HG03135 (cell line): ENCODE results near the gene NTN4.
"Not testable (repeated sequence)": the region's sequence is repeated elsewhere in the genome, so short reads cannot be mapped to it uniquely, and the experiment has no call there.

Experiments
- ATAC-seq: cut with Tn5 transposase; IDR thresholded peaks from one replicate; pipeline ENCODE4 v1.9.1; 2021; ENCODE audit warnings: mild to moderate bottlenecking, moderate library complexity; ENCODE audit not compliant: unreplicated experiment

NTN4 gene

GRCh38 chr12:95790033-95790916, at the start of gene NTN4:
TSS of gene NTN4 (minus strand) at chr12:95790764. CDS start at chr12:95790309, 455 bp downstream.
- ATAC-seq, result no peak

GRCh38 chr12:95838125-95838524, 47.6 kb upstream of the NTN4 start:
- no peak for ATAC-seq

GRCh38 chr12:95837240-95838038, 46.9 kb upstream of the NTN4 start:
- no peak for ATAC-seq

- no peak for ATAC-seq
Observed at GRCh38 chr12:95836630-95837239, 46.2 kb upstream of the NTN4 start.

- ATAC-seq, result no peak
Observed at GRCh38 chr12:95836185-95836609, 45.6 kb upstream of the NTN4 start.

GRCh38 chr12:95834572-95834971, 44.0 kb upstream of the NTN4 start:
- ATAC-seq, result no peak

- no peak for ATAC-seq
Observed at GRCh38 chr12:95830335-95831089, 39.9 kb upstream of the NTN4 start.

- ATAC-seq, result no peak
Observed at GRCh38 chr12:95829395-95829794, 38.8 kb upstream of the NTN4 start.

GRCh38 chr12:95820096-95820703, 29.6 kb upstream of the NTN4 start:
- no peak for ATAC-seq

- ATAC-seq, result no peak
Observed at GRCh38 chr12:95815632-95816212, 25.2 kb upstream of the NTN4 start.

GRCh38 chr12:95812155-95812554, 21.6 kb upstream of the NTN4 start:
- not testable (repeated sequence) for ATAC-seq

GRCh38 chr12:95810411-95810810, 19.8 kb upstream of the NTN4 start:
- no peak for ATAC-seq

GRCh38 chr12:95809000-95809680, 18.6 kb upstream of the NTN4 start:
- no peak for ATAC-seq

GRCh38 chr12:95808146-95808545, 17.6 kb upstream of the NTN4 start:
- ATAC-seq, result no peak

- no peak for ATAC-seq
Observed at GRCh38 chr12:95805864-95806671, 15.5 kb upstream of the NTN4 start.

- ATAC-seq, result no peak
Observed at GRCh38 chr12:95804291-95804690, 13.7 kb upstream of the NTN4 start.

GRCh38 chr12:95803817-95804216, 13.3 kb upstream of the NTN4 start:
- no peak for ATAC-seq

GRCh38 chr12:95802482-95803270, 12.1 kb upstream of the NTN4 start:
- no peak for ATAC-seq
